HPDE6-E6E7 (cell line): ENCODE data around the gene OSGIN1.

Source experiments
- DNase-seq: peaks from one replicate; pipeline ENCODE4 v3.0.0; 2011; ENCODE audit warnings: missing footprints; ENCODE audit errors: extremely low spot score

OSGIN1 gene

DNA sequence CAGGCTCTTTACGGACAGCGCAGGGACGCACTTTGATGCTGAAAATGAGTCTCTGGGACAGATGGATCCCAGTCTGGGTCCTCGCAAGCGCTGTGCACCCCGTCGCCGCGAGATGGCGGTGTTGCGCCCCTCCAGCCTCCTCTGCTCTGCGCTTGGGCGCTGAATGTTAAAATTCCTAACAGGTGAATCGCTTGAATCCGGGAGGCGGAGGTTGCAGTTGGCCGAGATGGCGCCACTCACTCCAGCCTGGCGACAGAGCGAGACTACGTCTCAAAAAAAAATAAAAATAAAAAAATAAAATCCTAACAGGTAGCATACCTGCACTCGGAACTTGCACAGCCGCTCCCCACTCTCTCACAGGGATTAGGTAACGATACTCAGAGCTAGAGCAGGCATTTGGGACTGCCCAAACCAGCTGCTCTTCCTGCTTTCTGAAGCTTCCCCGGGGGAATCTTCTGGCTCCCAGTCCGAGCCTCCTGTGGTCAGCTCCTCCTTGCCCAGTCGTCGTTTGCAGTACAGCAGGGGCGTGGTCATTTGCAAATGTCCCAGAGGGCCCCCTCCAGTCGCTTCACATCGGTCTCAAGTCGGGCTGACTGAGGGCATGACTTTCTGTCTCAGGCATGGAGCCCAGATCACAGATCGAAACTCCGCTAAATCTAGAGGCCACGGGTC, 26.2 kb upstream of the OSGIN1 start:
- peak; percentile 90 for DNase-seq

DNA sequence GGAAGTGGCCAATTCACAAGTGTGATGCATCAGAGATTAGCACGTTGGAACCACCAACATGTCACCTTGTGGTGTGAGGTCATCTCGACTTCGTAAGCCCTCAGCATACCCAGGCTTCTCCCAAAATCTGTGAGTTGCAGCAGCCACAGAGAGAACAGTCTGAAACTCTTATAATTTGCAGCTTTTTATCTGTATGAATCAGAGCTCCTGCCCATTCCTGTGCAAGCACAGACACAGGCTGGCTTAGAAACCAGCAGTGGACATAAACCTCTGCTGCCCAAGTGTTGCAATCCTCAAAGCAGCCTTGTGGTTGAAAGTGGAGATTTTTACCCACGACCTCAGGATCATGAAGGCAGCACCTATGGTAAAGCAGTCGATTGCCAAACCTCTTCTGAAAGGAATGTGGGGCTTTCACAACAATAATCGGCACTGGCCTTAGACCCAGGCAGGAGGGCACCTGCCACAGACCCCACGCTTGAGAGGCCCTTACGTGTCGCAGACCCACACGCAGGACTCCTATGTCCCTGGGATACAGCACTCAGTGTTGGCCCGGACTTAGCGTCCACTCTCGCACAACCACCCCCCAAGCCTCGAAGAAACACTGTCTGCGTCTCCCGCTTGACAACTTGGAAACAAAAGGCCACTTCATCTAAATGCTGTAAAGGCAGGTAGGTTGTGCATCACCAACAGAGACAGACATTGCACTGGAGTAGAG, 24.5 kb upstream of the OSGIN1 start:
- peak; percentile 83 for DNase-seq

DNA sequence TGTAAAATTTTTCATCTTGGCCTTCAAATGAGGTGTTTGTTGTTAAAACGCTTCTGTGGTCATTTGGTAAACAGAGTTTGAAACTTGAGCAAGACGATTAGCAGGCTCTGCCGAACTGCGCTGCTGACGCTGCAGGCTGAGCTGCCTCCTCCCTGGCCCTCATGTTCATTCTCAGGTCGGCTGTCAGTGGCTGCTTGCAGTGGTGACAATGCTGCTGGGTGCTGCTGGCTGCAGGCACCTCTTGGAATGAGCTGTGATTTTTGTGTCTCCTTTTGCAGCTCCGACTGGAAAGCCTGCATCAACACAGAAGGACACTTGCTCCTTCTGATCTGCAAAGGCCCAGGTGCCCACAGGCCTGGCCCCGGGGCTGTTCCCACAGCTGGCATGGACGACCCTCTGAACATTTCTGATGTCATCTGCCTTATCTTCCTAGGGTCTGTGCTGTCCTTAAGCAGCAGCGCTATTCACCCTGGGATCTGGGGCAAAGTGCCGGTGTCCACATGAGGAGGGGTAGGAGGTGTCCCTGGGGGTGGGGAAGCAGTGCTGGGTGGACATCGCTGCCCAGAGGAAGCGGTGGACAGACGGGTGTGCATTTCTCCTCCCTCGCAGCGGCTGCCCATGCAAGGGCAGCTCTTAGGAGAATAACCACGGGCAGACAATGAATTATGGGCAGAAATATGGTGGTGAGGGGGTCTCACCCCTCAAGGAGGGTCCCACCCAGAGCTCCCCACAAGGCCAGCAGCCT, 23.1 kb upstream of the OSGIN1 start:
- DNase-seq = no peak

DNA sequence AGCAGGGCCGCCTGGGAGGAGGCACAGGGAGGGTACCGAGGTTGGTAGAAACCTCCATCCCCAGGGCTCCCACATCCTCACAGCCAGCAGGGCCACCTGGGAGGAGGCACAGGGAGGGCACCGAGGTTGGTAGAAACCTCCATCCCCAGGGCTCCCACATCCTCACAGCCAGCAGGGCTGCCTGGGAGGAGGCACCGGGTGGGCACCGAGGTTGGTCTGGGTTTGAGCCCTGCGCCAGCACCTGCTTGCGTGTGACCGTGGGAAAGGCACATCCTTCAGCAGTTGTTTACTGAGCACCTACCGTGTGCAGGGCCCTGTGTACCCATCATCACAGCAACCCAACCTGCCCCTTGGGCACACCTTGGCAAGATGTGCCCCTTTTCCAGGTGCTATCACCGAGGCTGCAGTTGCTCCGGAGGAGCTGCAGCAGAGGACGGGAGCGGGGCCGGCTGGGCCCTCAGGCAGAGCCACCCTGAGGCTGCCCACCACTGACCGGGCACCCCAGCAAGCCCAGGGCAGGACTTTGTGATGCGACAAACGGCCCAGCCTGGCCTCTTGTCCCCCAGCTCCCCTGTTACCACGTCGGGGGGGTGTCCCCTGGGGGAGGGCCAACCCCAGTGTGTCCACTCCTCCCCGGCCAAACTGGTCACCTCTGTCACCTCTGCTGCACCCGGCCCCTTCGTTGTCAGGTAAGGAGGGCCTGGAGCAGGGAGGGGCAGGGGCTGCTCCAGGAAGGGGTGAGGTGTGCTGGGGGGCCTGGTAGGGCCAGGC, 22.1 kb upstream of the OSGIN1 start:
- DNase-seq = no peak

DNA sequence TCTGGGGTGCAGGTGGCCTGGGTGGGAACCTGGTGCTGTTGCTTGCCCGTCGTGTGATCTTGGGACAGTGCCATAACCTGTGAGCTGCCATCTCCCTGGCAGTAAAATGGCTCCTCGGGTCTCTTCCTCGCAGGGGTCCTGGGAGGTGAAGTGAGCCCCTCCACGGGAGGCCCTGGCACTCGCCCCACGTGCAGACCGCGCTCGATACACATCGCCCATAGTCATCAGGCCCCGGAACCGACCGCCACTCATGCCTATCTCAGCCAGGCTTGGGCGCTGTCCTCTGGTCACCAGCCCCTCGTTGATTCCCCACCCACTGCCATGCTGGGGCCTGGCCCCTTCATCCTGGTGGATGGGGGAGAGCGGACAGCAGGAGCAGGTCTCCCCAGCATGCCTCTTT, 21.5 kb upstream of the OSGIN1 start:
- DNase-seq = no peak

DNA sequence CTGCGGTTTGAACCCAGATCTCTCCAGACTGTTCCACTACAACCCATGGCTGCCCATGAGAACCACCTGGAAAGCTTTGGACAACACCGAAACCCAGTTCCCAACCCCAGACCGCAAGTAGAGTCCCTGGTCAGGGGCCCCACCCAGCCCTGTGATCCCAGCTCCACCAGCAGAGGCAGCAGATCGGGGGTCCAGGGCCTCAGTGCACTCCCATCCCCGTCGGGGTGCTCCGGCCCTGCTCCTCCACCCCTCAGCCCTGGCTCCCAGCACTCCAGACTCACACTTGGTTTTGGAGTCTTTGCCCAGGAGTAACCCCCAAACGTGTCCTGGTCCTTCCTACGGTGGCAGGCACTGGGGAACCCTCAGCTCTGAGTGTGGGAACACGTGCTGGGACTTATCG, 20.7 kb upstream of the OSGIN1 start:
- DNase-seq = no peak

DNA sequence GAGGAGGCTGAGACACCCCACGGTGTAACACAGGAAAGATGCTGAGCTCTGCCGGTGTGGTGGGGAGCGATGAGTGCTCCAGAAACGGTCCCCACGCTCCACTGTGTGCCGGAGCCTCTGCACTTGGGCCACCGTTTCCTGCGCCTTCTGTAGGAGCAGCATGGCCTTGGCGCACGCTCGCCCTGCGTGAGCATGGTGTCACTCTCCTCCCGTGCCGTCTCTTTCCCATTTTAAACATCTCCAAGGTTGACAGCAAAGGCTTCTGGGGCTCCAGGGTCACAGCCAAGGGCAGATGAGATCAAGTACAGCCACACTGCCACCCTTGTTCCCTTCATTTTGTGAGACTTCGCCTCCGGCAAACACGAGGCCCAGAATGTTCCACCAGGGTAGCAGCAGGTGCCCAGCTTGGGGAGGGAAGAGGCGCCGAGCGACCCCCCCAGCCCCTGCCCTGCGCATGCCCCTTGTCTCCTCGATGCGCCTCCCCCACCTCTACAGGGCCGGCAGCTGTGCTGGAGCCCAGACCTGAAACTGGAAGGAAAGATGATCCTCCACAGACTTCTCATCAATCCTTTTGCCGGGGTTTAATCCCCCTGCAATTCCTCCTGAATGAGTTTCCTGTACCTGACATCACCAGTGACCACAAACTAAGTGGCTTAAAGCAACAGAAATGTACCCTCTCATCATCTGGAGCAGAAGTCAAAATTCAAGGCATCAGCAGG, 19.9 kb upstream of the OSGIN1 start:
- no peak for DNase-seq

- no peak for DNase-seq
These were observed 19.0 kb upstream of the OSGIN1 start for GRCh38 chr16:83933885-83934683.

DNA sequence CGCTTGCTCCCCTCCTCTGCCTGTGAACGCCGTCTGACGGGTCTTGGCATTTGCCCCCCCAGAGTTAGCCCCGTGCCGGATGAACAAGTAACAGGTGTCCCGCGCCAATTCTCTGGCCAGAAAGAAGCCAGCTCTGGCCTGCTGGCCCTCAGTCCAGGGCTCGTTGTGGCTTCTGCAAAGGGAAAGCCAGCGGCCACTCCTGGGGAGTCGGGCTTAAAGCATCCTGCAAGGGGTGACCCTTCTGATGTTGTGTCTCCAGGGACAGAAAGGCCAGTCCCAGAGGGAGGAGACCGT, 18.4 kb upstream of the OSGIN1 start:
- DNase-seq = no peak

DNA sequence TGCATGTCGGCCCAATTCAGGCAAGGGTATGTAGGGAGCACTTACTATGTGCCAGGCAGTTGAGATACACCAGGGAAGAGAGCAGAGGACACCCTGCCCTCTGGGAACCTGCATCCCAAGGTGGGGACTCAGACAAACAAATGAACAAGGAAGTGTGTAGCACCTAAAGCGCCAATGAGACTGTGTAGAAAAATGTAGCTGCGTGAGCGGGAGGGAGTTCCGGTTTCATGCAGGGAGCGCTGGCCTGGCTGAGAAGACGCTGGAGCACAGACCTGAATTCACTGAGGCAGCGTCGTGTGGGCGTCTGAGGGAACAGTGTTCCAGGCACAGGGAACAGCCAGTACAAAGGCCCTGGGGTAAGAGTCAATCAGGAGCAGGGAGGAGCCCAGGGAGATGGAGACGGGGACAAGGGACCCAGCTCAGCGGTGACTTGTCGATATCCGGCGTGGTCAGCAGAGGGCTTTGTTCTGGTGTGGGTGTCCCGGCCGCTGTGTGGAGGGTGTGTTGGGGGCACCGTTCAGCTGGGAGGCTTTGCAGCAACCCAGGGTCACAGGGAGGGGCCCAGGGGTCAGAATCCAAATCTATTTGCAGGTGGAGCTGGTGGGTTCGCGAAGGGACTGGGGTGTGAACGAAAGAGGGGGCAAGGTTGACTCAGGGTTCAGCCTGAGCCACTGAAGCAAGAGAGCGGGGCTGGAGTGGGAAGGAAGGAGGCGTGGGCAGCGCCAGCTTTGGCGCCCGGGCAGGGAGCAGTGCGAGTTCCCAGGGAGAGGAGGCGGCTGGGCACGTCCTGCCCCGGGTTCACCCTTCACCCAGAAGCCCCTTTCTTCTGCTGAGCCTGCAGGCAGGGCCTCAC, 17.8 kb upstream of the OSGIN1 start:
- no peak for DNase-seq

- DNase-seq = peak; percentile 21
These were observed 17.2 kb upstream of the OSGIN1 start for GRCh38 chr16:83935858-83936255.

DNA sequence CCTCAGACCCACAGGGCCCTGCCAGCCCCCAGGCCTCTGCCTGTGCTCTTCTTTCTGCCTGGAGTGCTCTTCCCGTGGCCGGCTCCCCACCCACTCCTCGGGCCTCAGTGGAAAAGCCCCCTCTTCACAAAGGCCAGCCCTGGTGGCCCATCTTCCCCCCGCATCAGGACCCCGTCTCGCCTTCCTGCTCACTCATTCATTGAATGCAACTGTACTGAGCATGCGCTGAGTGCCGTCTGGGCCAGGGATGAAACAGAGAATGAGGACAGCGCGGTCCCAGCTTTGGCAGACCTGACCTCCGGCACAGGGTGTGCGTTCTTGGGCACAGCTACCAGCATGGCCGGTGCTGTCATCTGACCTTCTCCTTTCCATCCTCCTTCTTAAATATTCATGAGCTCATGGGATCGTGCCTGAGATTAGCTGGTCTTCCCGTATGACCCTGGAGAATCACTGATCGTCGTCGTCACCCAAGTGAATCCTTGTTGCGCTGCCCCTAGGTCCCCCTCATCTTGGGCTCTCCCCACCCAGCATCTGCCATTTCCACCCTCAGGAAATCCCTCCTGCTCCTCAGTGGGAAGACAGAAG, 16.4 kb upstream of the OSGIN1 start:
- DNase-seq = no peak

DNA sequence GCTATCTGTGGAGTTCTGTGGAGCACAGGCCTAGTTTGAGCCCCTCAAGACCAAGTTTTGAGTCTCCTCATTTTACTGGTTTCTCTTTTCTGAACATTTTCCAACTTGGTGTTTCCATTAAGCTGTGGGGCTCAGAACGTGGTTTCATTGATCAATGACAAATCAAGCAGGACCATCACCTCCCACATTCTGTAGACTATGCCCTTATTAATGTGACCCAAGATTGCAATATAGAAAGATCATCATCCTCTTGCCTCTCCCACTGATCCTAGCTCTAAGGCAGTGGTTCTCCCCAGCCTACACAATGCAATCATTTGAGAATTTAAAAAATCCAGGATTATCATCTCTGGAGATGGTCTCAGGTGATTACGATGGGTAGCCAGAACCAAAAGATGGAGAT, 15.8 kb upstream of the OSGIN1 start:
- no peak for DNase-seq

DNA sequence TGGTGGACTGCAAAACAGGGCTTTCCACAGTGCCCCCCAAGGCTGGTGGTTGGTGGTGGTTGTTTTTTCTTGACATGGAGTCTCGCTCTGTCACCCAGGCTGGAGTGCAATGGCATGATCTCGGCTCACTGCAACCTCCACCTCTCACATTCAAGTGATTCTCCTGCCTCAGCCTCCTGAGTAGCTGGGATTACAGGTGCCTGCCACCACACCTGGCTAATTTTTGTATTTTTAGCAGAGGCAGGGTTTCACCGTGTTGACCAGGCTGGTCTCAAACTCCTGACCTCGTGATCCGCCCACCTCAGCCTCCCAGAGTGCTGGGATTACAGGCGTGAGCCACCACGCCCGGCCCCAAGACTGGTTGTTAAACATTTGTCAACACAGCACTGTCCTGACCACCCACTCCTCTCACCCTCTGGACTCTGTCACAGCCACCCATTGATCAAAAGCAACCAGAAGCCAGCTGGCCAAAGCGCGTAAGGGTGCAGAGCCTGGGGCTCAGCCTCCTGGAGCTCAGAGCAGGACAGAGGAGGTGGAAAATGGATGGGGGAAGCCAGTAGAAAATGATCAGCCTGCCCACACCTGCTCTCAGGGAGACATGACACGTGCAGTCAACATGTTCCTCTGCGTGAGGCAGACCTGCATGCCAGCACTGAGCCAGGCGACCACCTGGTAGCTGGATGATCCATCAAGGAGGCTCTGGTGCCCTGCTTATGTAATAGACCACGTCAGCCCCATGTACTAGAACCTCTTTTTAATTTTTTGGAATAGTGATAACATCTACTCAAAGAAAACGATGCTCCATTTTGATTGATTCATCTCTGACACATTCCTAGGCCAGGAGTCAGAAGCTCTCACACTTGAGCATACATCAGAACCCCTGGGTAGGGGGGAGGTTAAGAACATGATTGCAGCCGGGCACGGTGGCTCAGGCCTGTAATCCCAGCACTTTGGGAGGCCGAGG, 14.8 kb upstream of the OSGIN1 start:
- DNase-seq = no peak

GRCh38 chr16:83939266-83939855, 13.7 kb upstream of the OSGIN1 start:
- no peak for DNase-seq

- DNase-seq = no peak
These were observed 12.9 kb upstream of the OSGIN1 start for GRCh38 chr16:83940119-83940518.

DNA sequence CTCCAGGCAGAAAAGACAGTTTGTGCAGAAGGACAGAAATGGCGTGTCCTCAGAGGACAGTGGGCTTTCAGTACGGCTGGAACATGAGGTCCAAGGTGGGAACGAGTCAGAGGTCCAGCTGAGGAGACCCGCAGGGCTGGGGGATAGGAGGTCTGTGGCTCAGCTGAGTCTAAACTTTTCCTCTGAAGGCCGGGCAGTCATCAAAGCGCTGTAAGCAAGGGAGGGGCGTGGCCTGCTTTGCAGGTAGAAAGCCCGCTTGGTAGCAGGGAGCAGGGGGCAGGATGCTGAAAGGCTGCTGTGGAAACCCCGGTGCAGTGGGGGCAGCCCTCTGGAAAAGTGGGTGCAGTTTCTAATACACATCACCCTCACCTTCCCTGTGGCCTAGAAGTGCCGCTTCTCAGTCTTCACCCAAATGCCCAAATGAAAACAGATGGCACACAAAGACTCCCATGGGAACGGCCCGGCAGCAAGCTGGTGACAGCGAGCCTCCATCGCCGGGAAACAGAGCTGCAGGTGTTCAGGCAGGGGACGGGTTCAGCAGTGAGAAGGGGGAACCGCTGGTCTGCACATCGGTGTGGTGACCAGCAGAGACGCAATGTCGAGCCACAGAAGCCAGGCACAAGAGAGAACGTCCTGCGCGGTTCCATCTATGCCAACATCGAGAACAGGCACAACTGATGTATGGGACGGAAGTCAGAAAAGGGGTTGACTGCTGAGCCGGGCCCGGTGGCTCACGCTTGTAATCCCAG, 12.2 kb upstream of the OSGIN1 start:
- DNase-seq = no peak
